Neural cell (in vitro differentiated cells): ENCODE results near the gene PCED1B.

Source experiments
- CTCF ChIP-seq: fragments of 450-650 bp; IDR thresholded peaks from 2 replicates; pipeline ENCODE4 v1.5.1; 2014; ENCODE audit warnings: antibody characterized with exemption, mild to moderate bottlenecking, moderate library complexity; ENCODE audit not compliant: poor library complexity, severe bottlenecking
- EP300 ChIP-seq: fragments of 450-650 bp; conservative IDR thresholded peaks from 2 replicates; pipeline ENCODE4 v1.6.1; 2014; ENCODE audit warnings: antibody characterized with exemption, mild to moderate bottlenecking, moderate library complexity; ENCODE audit not compliant: poor library complexity, severe bottlenecking
- EZH2 ChIP-seq: fragments of 200-600, 300-800 bp; shearing (Covaris generic), sonication (generic); IDR thresholded peaks from 2 replicates; pipeline ENCODE4 v1.6.1; 2014; ENCODE audit warnings: antibody characterized with exemption, low read length, borderline replicate concordance, mild to moderate bottlenecking; ENCODE audit not compliant: insufficient read depth, poor library complexity, severe bottlenecking
- MXI1 ChIP-seq: fragments of 450-650 bp; conservative IDR thresholded peaks from 2 replicates; pipeline ENCODE4 v1.6.1; 2014; ENCODE audit warnings: antibody characterized with exemption, mild to moderate bottlenecking; ENCODE audit not compliant: poor library complexity, severe bottlenecking
- POLR2AphosphoS5 ChIP-seq: IDR thresholded peaks from 2 replicates; pipeline ENCODE4 v1.6.1; 2012
- RAD21 ChIP-seq: fragments of 450-650 bp; conservative IDR thresholded peaks from 2 replicates; pipeline ENCODE4 v1.6.1; 2014; ENCODE audit warnings: antibody characterized with exemption, mild to moderate bottlenecking, moderate library complexity
- REST ChIP-seq: IDR thresholded peaks from 2 replicates; pipeline ENCODE4 v1.6.1; 2012; ENCODE audit warnings: borderline replicate concordance
- SMC3 ChIP-seq: fragments of 450-650 bp; conservative IDR thresholded peaks from 2 replicates; pipeline ENCODE4 v1.6.1; 2014; ENCODE audit warnings: antibody characterized with exemption, mild to moderate bottlenecking, moderate library complexity; ENCODE audit not compliant: poor library complexity
- TAF1 ChIP-seq: IDR thresholded peaks from 2 replicates; pipeline ENCODE4 v1.6.1; 2012; ENCODE audit warnings: low read depth

- TF ChIP-seq CTCF (no peak), EZH2 (no peak), POLR2AphosphoS5 (no peak), RAD21 (no peak), SMC3 (no peak), EP300 (no peak), REST (no peak), TAF1 (no peak), MXI1 (no peak)
Measured at GRCh38 chr12:47280543-47281300, 201.3 kb downstream of the PCED1B start.
